ENCODE results near the gene UPK1A.

DNA sequence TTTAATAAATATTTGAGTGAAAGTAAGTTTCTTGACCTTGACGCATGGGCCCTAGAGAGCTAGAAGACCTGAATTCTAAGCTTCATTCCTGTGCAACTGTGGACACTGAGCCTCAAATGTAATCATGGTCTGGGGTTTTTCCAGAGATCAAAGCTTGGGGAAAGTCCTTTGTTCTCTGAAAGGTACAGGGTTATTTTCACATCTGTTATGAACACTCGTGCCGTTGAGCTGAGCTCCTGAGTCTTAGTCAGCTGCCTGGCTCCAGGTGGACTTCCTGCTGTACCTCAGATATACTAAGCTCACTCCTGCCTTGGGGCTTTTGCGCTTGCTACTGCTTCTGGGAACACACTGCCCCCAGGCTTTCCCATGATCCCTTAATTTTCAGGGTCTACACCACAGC, 30.5 kb downstream of the UPK1A start:
- TF ChIP-seq, protein P1, sequence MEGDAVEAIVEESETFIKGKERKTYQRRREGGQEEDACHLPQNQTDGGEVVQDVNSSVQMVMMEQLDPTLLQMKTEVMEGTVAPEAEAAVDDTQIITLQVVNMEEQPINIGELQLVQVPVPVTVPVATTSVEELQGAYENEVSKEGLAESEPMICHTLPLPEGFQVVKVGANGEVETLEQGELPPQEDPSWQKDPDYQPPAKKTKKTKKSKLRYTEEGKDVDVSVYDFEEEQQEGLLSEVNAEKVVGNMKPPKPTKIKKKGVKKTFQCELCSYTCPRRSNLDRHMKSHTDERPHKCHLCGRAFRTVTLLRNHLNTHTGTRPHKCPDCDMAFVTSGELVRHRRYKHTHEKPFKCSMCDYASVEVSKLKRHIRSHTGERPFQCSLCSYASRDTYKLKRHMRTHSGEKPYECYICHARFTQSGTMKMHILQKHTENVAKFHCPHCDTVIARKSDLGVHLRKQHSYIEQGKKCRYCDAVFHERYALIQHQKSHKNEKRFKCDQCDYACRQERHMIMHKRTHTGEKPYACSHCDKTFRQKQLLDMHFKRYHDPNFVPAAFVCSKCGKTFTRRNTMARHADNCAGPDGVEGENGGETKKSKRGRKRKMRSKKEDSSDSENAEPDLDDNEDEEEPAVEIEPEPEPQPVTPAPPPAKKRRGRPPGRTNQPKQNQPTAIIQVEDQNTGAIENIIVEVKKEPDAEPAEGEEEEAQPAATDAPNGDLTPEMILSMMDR (IDR thresholded peaks at IDR 0.05), result no peak
- TF ChIP-seq POLR2AphosphoS5 (IDR thresholded peaks at IDR 0.05), result no peak

All from breast epithelium (tissue), 3 donors.